ENCODE measurements around the gene ABCA6.

The ABCA6 gene

DNA sequence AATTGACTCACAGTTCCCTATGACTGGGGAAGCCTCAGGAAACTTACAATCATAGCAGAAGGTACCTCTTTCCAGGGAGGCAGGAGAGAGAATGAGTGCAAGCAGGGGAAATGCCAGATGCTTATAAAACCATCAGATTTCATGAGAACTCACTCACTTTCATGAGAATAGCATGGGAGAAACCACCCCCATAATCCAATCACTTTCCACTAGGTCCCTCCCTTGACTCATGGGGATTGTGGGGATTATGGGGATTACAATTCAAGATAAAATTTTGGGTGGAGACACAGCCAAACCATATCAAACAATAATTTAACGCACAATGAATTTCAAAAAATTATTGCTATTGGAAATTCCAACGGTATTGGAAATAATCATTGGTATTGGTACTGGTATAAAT, 96.0 kb downstream of the ABCA6 start:
- no peak for DNase-seq

DNA sequence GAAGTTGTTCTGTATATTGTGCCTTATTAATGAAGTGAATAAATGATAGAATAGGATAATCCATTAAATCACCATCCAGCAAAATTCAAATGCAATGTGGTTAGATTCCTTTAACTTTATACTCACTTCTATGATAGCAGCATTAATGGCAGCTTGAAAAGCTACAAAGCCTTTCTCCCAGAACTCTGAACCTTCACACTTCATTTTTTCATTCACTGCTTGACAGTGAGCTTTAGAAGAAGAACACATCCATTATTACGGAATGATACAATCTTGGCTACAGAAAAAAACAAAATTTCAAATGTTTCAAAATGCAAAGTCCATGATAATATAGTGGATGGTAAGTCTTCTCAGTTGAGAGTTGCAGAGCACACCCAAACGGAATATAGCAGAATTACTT, 97.3 kb downstream of the ABCA6 start:
- DNase-seq = no peak

DNA sequence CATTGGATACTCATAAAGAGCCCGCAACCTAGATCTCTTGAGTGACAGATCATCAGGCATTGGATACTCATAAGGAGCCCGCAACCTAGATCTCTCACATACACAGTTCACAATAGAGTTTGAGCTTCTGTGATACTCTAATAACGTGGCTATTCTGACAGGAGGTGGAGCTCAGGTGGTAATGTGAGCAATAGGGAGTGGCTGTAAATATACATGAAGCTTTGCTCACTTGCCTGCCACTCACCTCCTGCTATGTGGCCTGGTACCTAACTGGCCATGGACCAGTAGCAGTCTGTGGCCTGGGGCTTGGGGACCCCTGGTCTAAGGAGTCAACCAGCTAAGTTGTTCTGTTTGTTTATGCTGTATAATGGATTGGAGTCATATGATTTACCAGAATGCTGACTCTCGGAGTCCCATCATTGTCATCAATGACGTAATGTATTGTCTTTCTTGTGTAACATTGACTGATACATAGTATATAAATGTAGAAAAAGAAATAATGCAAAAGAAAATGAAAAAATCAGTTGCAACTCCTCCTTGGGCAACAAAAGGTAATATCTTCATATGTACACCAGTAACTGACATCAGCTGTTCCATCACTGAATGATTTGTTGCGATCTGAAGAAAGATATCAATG, 98.5 kb downstream of the ABCA6 start:
- DNase-seq = no peak

DNA sequence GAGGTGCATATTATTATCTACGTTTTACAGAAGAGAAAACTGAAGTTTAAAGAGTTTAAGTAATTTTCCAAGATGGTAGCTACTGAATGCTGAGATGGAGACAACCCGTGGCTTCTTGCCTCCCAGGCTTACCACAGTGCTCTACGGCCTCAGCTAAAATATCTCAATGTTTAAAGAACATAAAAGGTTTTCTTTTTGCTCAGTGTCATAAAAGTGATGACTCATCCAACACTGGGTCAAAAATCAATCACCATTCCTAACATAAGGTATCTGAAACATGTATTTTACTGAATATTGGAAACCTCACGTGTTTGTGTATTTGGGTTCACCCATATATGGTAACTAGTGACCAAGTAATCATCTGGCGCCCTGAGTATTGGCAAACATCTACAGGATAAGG, 99.4 kb downstream of the ABCA6 start:
- no peak for DNase-seq

DNA sequence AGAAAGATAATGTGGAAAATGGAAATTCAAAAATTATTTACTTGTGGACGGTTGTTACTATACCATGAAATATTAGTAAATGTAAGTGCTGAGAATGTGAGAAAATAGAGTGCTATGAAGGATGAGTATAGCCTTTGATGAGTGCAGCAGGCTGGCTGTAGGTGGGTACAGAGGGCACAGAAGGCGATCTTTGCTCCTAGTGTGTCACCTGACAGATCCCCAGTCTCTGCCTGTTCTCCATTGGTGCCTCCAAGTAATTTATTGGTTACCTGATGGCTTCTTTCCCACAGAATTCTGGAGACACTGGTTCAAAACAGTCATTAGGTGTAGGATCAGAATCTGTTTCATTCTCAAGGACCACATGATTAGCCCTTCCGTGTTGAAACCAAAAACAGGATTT, 109.9 kb downstream of the ABCA6 start:
- DNase-seq = no peak

DNA sequence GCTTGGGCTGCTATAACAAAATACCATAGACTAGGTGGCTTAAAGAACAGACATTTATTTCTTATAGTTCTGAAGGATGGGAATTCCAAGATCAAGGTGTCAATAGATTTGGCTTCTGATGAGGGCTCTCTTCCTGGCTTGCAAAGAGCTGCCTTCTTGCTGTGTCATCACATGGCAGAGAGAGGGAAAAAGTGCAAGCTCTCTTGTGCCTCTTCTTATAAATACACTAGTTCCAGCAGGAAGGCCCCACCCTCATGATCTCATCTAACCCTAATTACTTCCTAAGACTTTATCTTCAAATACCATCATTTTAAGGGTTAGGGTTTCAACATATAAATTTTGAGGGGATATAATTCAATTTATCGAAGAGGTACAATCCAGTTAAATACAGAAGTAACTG, 111.5 kb downstream of the ABCA6 start:
- no peak for DNase-seq

All from stimulated activated CD4-positive, alpha-beta T cell treated with anti-CD3 and anti-CD28 coated beads, Interleukin-15, amount 100 ng/mL, for 24 hours (primary cell).